Small intestine (tissue), 7 donors: ENCODE measurements around the gene EVA1A. TPM values are rescaled to one million over a fixed set of nuclear protein-coding genes. Genes with fewer than 3 reads are reported as not detected.

ENCODE experiments used
- DNase-seq, 2 donors: peaks; one replicate each; pipeline versions ENCODE4 v3.0.0 to v3.0.0-alpha.2; 2013
- FAIRE-seq: peaks from 2 replicates; lab custom pipeline; 2012; peaks lifted over from hg19 to GRCh38; lab: Jason Lieb, UNC
- H3K27ac ChIP-seq, 3 donors: one replicate each; pipeline ENCODE4 v1.5.1; 2013; ENCODE audit warnings: low read length in 2 of 3, mild to moderate bottlenecking in 2 of 3, control low read depth in 1 of 3, inconsistent platforms in 1 of 3, low read depth in 1 of 3, moderate library complexity in 1 of 3
- H3K27me3 ChIP-seq, 3 donors: one replicate each; pipeline ENCODE4 v1.6.1; 2013; ENCODE audit warnings: low read length in 3 of 3, inconsistent platforms in 1 of 3; ENCODE audit not compliant: control insufficient read depth in 3 of 3, insufficient read depth in 3 of 3
- H3K36me3 ChIP-seq, 3 donors: one replicate each; pipeline ENCODE4 v1.6.1; 2013; ENCODE audit warnings: low read length in 3 of 3, inconsistent platforms in 1 of 3, low read depth in 1 of 3, mild to moderate bottlenecking in 1 of 3, moderate library complexity in 1 of 3; ENCODE audit not compliant: control insufficient read depth in 3 of 3, insufficient read depth in 2 of 3
- H3K4me1 ChIP-seq, 3 donors: one replicate each; pipeline ENCODE4 v1.6.1; 2013; ENCODE audit warnings: low read length in 2 of 3, inconsistent platforms in 1 of 3, low read depth in 1 of 3, mild to moderate bottlenecking in 1 of 3, moderate library complexity in 1 of 3; ENCODE audit not compliant: control insufficient read depth in 3 of 3, insufficient read depth in 2 of 3
- H3K4me3 ChIP-seq, 3 donors: one replicate each; pipeline ENCODE4 v1.5.1; 2013; ENCODE audit warnings: low read length in 3 of 3, control low read depth in 1 of 3, inconsistent platforms in 1 of 3, low read depth in 1 of 3, mild to moderate bottlenecking in 1 of 3, moderate library complexity in 1 of 3
- H3K9me3 ChIP-seq, 2 donors: one replicate each; pipeline ENCODE4 v1.6.1; 2013; ENCODE audit warnings: low read depth in 1 of 2, low read length in 1 of 2; ENCODE audit not compliant: control insufficient read depth in 2 of 2, insufficient read depth in 1 of 2
- WGBS, 3 donors: extraction: QIAGEN DNeasy Blood & Tissue Kit; methylation state at CpG; one replicate each; pipeline ENCODE4 v1.1.7; 2013; 5-methylcytosine and 5-hydroxymethylcytosine counted together
- polyA plus RNA-seq, 4 donors: library from polyadenylated mRNA; stranded (reverse) in 3 of 4; unstranded in 1 of 4; fragments of 200-250 nt in 3 of 4; fragments of 120-200 nt in 1 of 4; gene quantifications; one replicate each; pipeline versions ENCODE4 v1.2.1 to v1.2.3, GENCODE V29; 2013
- donor health status: healthy with polysubstance abuse.
- donor health status: control.
- donor health status: control.
- donor health status: Bipolar disorder and iron deficiency.
- donor health status: healthy.

Gene EVA1A
- polyA plus RNA-seq, 4 donors = 0.45 to 13.2 (median 5.0) TPM

DNA sequence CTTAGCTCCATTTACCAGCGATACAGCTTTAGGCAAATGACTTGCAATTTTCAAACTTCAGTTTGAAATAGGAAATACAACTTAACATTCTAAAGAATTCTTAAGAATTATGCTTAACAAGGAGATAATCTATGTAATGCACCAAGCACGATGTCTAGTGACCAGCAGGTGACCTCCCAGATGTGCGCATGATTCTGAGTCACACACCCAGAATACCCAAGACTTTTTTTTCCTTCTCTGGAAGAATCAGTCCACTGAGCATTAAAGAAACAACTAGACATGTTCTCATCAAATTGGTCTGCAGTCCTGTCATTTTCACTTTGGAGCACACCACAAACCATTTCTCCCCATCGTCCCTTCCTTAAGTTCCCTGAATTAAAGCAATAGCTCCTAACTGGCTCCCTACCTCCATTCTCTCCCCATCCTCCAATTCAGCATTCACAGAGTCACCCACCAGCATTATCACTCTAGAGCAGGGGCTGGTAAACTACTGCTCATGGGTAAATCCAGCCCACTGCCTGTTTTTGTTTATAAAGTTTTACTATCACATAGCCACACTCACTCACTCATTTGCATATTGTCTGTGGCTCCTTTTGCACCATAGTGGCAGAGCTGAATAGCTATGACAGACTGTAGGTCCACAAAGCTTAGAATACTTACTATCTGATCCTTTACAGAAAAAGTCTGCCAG lies 13.2 kb downstream of the EVA1A start:
- H3K9me3 ChIP-seq = no peaks in the 10 kb centered on the region
- DNase-seq (peak in 1 of 2 donors; percentile 58), FAIRE-seq (no peak)
- H3K4me1 ChIP-seq = no peaks in the 10 kb centered on the region
- H3K27me3 ChIP-seq = no peaks in the 10 kb centered on the region
- peaks cover 0 to 3% (median 0%) of the 10 kb centered on the region in 3 donors for H3K36me3 ChIP-seq
- no peak overlapping the region for H3K4me3 ChIP-seq
- peak overlapping the region in 1 of 3 donors; percentile 41 for H3K27ac ChIP-seq
- 84 to 93% (median 84%) methylated on average over 4 of the region's 4 CpGs for WGBS, 3 donors

GRCh38 chr2:75545922-75546321 lies 14.8 kb downstream of the EVA1A start:
- Histone ChIP-seq H3K27me3 (no peaks in the 10 kb centered on the region), H3K4me1 (no peaks in the 10 kb centered on the region), H3K9me3 (no peaks in the 10 kb centered on the region), H3K27ac (no peak overlapping the region), H3K4me3 (no peak overlapping the region), H3K36me3 (peaks cover 0 to 3% (median 0%) of the 10 kb centered on the region in 3 donors)
- WGBS, 3 donors = 79 to 90% (median 81%) methylated on average over 2 of the region's 2 CpGs
- FAIRE-seq (no peak), DNase-seq (no peak)

GRCh38 chr2:75545387-75545786 lies 15.4 kb downstream of the EVA1A start:
- H3K27ac ChIP-seq = no peak overlapping the region
- no peaks in the 10 kb centered on the region for H3K27me3 ChIP-seq
- no peaks in the 10 kb centered on the region for H3K9me3 ChIP-seq
- no peak for DNase-seq
- no peak for FAIRE-seq
- no peak overlapping the region for H3K4me3 ChIP-seq
- H3K4me1 ChIP-seq = no peaks in the 10 kb centered on the region
- WGBS, 3 donors = 87 to 93% (median 92%) methylated on average over 3 of the region's 3 CpGs
- H3K36me3 ChIP-seq = peaks cover 0 to 3% (median 0%) of the 10 kb centered on the region in 3 donors

DNA sequence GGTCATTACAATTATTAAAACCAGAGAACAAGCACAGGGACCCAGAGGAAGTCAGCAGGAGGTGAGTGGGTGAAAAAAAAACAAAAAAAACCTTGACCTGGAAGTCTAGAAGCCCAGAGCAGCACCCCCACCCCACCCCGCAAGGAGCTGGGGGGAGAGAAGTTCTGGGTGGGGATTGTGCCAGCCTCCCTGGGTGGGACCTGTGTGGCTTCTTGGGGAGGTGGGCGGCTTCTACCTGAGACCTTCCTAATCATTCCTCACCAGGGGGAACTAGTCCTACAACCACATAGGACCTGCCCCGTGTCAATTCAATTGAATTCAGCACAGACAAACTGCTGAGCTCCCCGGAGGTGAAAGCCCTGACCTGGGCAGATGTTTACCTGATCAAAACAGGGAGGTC lies 17.3 kb downstream of the EVA1A start:
- peaks cover 0 to 3% of the 10 kb centered on the region in 2 donors for H3K9me3 ChIP-seq
- H3K36me3 ChIP-seq = no peaks in the 10 kb centered on the region
- WGBS, 3 donors = 89 to 92% (median 90%) methylated on average over 4 of the region's 4 CpGs
- H3K4me1 ChIP-seq = no peaks in the 10 kb centered on the region
- H3K4me3 ChIP-seq = no peak overlapping the region
- DNase-seq (no peak), FAIRE-seq (no peak)
- no peaks in the 10 kb centered on the region for H3K27me3 ChIP-seq
- no peak overlapping the region for H3K27ac ChIP-seq

DNA sequence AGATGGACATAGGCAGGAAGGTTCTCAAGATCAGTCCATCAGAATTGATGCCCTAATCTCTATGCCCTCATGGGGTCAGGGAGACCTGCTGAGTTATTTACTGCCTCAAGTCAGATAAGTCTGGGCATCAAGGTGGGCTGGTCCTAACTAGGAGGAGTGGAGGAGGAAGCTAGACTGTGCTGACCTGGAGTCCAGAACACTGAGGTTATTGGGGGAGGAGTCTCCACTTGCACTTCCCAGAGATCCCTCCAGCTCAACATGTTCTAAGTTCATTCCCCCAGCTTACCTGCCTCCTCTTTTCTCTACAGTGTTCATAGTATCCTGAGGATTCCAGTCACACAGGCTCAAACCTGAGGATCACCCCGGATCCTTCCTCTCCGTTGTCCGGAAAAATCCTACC lies 19.3 kb downstream of the EVA1A start:
- WGBS, 3 donors = 96 to 98% (median 96%) methylated on average over 3 of the region's 3 CpGs
- H3K9me3 ChIP-seq = peaks cover 0 to 5% of the 10 kb centered on the region in 2 donors
- H3K27ac ChIP-seq = no peak overlapping the region
- peaks cover 0 to 3% (median 0%) of the 10 kb centered on the region in 3 donors for H3K36me3 ChIP-seq
- FAIRE-seq (no peak), DNase-seq (no peak)
- no peak overlapping the region for H3K4me3 ChIP-seq
- H3K27me3 ChIP-seq = peaks cover 0 to 3% (median 0%) of the 10 kb centered on the region in 3 donors
- H3K4me1 ChIP-seq = no peaks in the 10 kb centered on the region

DNA sequence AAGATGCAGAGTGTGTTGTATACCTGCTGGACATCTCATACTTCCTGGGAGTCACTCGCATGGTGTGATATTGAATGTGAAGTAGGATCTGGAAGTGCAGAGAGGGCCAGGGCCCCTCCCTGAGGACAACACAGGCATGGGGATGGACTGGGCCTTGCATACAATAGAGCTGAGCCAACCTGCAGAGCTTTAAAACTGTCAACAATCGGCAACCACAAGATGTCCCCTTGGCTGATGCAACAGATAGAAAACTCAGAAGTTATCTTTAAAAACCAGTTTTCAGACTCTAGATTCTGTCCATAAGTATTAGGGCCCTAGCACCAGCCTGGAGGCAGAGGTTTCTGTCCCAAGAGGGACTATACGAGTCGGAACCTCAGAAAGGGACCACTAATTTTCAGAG lies 19.7 kb downstream of the EVA1A start:
- Histone ChIP-seq H3K4me3 (no peak overlapping the region), H3K36me3 (peaks cover 0 to 3% (median 0%) of the 10 kb centered on the region in 3 donors), H3K27ac (no peak overlapping the region), H3K27me3 (peaks cover 0 to 3% (median 0%) of the 10 kb centered on the region in 3 donors), H3K9me3 (peaks cover 0 to 5% of the 10 kb centered on the region in 2 donors), H3K4me1 (no peaks in the 10 kb centered on the region)
- WGBS, 3 donors = 90 to 95% (median 93%) methylated on average over 4 of the region's 4 CpGs
- DNase-seq (no peak), FAIRE-seq (no peak)

GRCh38 chr2:75539955-75540716 lies 20.6 kb downstream of the EVA1A start:
- no peak for DNase-seq
- H3K4me3 ChIP-seq = no peak overlapping the region
- H3K36me3 ChIP-seq = peaks cover 0 to 3% (median 0%) of the 10 kb centered on the region in 3 donors
- H3K9me3 ChIP-seq = peaks cover 0 to 5% of the 10 kb centered on the region in 2 donors
- no peak overlapping the region for H3K27ac ChIP-seq
- no peak for FAIRE-seq
- WGBS, 3 donors = 63 to 90% (median 82%) methylated on average over 3 of the region's 3 CpGs
- no peaks in the 10 kb centered on the region for H3K4me1 ChIP-seq
- peaks cover 0 to 3% (median 0%) of the 10 kb centered on the region in 3 donors for H3K27me3 ChIP-seq

DNA sequence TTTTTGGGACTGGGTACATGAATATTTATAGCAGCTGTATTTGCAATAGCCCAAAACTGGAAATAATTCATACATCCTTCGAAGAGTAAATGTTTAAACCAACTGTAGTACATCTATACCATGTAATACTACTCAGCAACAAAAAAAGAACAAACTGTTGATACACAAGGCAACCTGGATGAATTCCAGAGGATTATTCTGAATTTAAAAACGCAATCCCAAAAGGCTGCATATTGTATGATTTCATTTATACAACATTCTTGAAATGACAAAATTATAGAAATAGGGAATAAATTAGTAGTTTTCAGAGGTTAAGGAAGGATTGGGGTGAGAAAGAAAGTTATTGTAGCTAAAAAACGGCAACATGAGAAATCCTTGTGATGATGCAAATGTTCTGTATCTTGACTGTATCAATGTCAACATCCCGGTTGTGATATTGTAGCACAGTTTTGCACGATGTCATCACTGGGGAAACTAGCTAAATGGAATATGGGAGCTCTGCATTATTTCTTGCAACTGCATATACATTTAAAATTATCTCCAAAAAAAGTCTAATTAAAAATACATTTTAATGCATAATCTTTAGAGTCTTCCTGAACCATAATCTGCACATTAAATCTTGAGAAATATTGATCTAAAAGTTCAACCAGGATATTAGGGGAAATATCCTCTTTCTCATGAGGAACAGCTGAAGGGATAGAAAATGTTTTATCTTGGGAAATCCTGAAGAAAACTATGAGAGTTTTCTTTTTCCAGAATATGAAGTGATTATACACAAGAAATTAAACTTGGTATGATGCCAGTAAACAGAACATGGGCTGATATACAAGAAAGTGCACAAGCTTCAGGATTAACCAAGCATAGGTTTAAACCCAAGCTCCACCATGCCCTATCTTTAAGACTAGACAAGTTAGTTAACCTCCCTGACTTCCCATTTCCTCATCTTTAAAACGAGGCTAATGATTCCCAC lies 21.9 kb downstream of the EVA1A start:
- no peak overlapping the region for H3K4me3 ChIP-seq
- H3K4me1 ChIP-seq = no peaks in the 10 kb centered on the region
- H3K36me3 ChIP-seq = peaks cover 0 to 3% (median 0%) of the 10 kb centered on the region in 3 donors
- H3K27ac ChIP-seq = no peak overlapping the region
- WGBS, 3 donors = 63 to 89% (median 73%) methylated on average over 6 of the region's 6 CpGs
- DNase-seq (no peak), FAIRE-seq (no peak)
- H3K9me3 ChIP-seq = peaks cover 0 to 5% of the 10 kb centered on the region in 2 donors
- H3K27me3 ChIP-seq = peaks cover 0 to 3% (median 0%) of the 10 kb centered on the region in 3 donors
